ENCODE data around the gene TIGD7.

Gene TIGD7

DNA sequence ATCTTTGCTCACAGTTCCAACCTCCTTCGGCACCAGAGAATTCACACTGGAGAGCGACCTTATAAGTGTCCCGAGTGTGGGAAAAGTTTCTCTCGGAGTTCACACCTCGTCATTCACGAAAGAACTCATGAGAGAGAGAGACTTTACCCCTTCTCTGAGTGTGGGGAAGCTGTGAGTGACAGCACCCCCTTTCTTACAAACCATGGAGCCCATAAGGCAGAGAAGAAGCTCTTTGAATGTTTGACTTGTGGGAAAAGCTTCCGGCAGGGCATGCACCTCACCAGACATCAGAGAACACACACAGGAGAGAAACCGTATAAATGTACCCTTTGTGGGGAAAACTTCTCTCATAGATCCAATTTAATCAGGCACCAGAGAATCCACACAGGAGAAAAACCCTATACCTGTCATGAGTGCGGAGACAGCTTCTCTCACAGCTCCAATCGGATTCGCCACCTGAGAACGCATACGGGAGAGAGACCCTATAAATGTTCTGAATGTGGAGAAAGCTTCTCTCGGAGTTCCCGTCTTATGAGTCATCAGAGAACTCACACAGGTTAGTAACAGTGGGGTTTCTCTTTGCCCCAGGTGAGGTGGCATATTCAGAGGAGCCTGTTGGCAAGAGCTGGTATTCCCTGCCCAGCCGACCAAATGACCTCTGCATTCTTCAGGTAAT, 15.1 kb downstream of the TIGD7 start:
- DNase-seq (ENCODE audit: low read depth in 1 of 2, low spot score in 1 of 2) = no peak
- no peak overlapping the region for H3K4me3 ChIP-seq (replicated peaks; ENCODE audit: insufficient read depth, low read length)
- TF ChIP-seq GABPA (IDR thresholded peaks at IDR 0.05; ENCODE audit: low read depth) (no peak), SPI1 (IDR thresholded peaks at IDR 0.05; ENCODE audit: borderline replicate concordance, low read depth) (no peak), POLR2AphosphoS5 (IDR thresholded peaks at IDR 0.05; ENCODE audit: low read depth) (no peak), CTCF (IDR thresholded peaks at IDR 0.05; ENCODE audit: insufficient read depth, low read length) (no peak)
- TF ChIP-seq, protein P1, sequence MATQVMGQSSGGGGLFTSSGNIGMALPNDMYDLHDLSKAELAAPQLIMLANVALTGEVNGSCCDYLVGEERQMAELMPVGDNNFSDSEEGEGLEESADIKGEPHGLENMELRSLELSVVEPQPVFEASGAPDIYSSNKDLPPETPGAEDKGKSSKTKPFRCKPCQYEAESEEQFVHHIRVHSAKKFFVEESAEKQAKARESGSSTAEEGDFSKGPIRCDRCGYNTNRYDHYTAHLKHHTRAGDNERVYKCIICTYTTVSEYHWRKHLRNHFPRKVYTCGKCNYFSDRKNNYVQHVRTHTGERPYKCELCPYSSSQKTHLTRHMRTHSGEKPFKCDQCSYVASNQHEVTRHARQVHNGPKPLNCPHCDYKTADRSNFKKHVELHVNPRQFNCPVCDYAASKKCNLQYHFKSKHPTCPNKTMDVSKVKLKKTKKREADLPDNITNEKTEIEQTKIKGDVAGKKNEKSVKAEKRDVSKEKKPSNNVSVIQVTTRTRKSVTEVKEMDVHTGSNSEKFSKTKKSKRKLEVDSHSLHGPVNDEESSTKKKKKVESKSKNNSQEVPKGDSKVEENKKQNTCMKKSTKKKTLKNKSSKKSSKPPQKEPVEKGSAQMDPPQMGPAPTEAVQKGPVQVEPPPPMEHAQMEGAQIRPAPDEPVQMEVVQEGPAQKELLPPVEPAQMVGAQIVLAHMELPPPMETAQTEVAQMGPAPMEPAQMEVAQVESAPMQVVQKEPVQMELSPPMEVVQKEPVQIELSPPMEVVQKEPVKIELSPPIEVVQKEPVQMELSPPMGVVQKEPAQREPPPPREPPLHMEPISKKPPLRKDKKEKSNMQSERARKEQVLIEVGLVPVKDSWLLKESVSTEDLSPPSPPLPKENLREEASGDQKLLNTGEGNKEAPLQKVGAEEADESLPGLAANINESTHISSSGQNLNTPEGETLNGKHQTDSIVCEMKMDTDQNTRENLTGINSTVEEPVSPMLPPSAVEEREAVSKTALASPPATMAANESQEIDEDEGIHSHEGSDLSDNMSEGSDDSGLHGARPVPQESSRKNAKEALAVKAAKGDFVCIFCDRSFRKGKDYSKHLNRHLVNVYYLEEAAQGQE (IDR thresholded peaks at IDR 0.05; ENCODE audit: insufficient replicate concordance, low read depth) = no peak
- H3K27ac ChIP-seq (replicated peaks) = no peak overlapping the region
- no peaks in the 10 kb centered on the region for H3K27me3 ChIP-seq (ENCODE audit: insufficient read depth, poor library complexity, severe bottlenecking)

DNA sequence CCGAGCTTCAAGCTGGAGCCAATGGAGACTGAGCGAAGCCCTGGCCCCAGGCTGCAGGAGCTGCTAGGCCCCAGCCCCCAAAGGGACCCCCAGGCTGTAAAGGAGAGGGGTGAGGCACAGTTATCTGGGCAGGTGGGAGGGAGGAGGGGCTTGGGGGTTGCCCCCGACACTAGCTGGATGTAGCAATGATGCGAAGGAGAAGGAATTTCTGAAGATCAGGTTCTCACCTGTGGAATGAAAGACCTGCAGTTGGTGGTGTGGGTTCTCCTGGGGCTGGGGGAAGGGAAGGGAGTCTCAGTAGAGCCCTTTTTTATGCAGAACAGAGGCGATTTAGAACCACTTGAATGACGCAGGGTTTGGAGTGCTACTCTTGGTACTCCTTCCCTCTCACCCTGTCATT, 20.1 kb downstream of the TIGD7 start:
- H3K27ac ChIP-seq (replicated peaks) = no peak overlapping the region

More for the DNA sequence above, 20.1 kb downstream of the TIGD7 start:
- Histone ChIP-seq H3K27me3 (ENCODE audit: insufficient read depth, poor library complexity, severe bottlenecking) (no peaks in the 10 kb centered on the region), H3K4me3 (replicated peaks; ENCODE audit: insufficient read depth, low read length) (peak overlapping the region; percentile 98)
- no peak for TF ChIP-seq GABPA (IDR thresholded peaks at IDR 0.05; ENCODE audit: low read depth)
- no peak for TF ChIP-seq CTCF (IDR thresholded peaks at IDR 0.05; ENCODE audit: insufficient read depth, low read length)
- TF ChIP-seq POLR2AphosphoS5 (IDR thresholded peaks at IDR 0.05; ENCODE audit: low read depth) = no peak
- TF ChIP-seq SPI1 (IDR thresholded peaks at IDR 0.05; ENCODE audit: borderline replicate concordance, low read depth) = no peak
- TF ChIP-seq, protein P1 (IDR thresholded peaks at IDR 0.05; ENCODE audit: insufficient replicate concordance, low read depth) = no peak
- DNase-seq (ENCODE audit: low read depth in 1 of 2, low spot score in 1 of 2) = no peak
